Osteoblast (primary cell): ENCODE data around the gene AADACL3. TPM values are rescaled to one million over a fixed set of nuclear protein-coding genes. Genes with fewer than 3 reads are reported as not detected.

Source experiments
- DNase-seq: peaks from one replicate; pipeline ENCODE4 v3.0.0; 2011; ENCODE audit warnings: low spot score, mixed read lengths; ENCODE audit not compliant: insufficient read length; ENCODE audit errors: missing footprints
- H2AFZ ChIP-seq: 2 replicates; pipeline ENCODE4 v1.6.0; 2011; ENCODE audit warnings: mild to moderate bottlenecking, low read length
- H3K27ac ChIP-seq: 2 replicates; pipeline ENCODE4 v1.5.1; 2011; ENCODE audit warnings: mild to moderate bottlenecking, low read depth, low read length, moderate library complexity
- H3K27me3 ChIP-seq: 2 replicates; pipeline ENCODE4 v1.6.0; 2012; ENCODE audit warnings: mild to moderate bottlenecking, control low read depth, inconsistent platforms, low read length, moderate library complexity; ENCODE audit not compliant: insufficient read depth
- H3K36me3 ChIP-seq: 2 replicates; pipeline ENCODE4 v1.5.1; 2011; ENCODE audit warnings: mild to moderate bottlenecking, low read length, control low read depth, moderate library complexity; ENCODE audit not compliant: insufficient read depth
- H3K4me1 ChIP-seq: 2 replicates; pipeline ENCODE4 v1.5.1; 2011; ENCODE audit warnings: mild to moderate bottlenecking, low read length, control low read depth, moderate library complexity; ENCODE audit not compliant: insufficient read depth
- H3K4me2 ChIP-seq: 2 replicates; pipeline ENCODE4 v1.6.0; 2011; ENCODE audit warnings: mild to moderate bottlenecking, low read length; ENCODE audit not compliant: insufficient read depth
- H3K4me3 ChIP-seq: fragments of 200-600 bp; sonication (generic); 3 replicates; pipeline ENCODE4 v1.5.1; 2012; ENCODE audit warnings: mild to moderate bottlenecking, low read length, inconsistent platforms; ENCODE audit not compliant: insufficient read depth
- H3K79me2 ChIP-seq: 2 replicates; pipeline ENCODE4 v1.6.0; 2012; ENCODE audit warnings: mild to moderate bottlenecking, low read length, control low read depth, inconsistent platforms; ENCODE audit not compliant: insufficient read depth
- H3K9me3 ChIP-seq: 2 replicates; pipeline ENCODE4 v1.5.1; 2011; ENCODE audit warnings: low read depth, low read length, control low read depth
- H4K20me1 ChIP-seq: 2 replicates; pipeline ENCODE4 v1.6.0; 2012; ENCODE audit warnings: mild to moderate bottlenecking, low read length, control low read depth; ENCODE audit not compliant: insufficient read depth
- total RNA-seq: library from RNA; depleted of rRNA; stranded (reverse); fragments of >200 nt; gene quantifications from 2 replicates; pipeline ENCODE4 v1.2.3, GENCODE V29; 2012
- TF ChIP-seq, protein P1 (sequence below): IDR thresholded peaks from 2 replicates; pipeline ENCODE4 v1.5.1; 2011; ENCODE audit warnings: mild to moderate bottlenecking, low read depth, low read length, moderate library complexity; ENCODE audit errors: extremely low read depth

AADACL3 gene
- total RNA-seq, 1 donor, result not detected

DNA sequence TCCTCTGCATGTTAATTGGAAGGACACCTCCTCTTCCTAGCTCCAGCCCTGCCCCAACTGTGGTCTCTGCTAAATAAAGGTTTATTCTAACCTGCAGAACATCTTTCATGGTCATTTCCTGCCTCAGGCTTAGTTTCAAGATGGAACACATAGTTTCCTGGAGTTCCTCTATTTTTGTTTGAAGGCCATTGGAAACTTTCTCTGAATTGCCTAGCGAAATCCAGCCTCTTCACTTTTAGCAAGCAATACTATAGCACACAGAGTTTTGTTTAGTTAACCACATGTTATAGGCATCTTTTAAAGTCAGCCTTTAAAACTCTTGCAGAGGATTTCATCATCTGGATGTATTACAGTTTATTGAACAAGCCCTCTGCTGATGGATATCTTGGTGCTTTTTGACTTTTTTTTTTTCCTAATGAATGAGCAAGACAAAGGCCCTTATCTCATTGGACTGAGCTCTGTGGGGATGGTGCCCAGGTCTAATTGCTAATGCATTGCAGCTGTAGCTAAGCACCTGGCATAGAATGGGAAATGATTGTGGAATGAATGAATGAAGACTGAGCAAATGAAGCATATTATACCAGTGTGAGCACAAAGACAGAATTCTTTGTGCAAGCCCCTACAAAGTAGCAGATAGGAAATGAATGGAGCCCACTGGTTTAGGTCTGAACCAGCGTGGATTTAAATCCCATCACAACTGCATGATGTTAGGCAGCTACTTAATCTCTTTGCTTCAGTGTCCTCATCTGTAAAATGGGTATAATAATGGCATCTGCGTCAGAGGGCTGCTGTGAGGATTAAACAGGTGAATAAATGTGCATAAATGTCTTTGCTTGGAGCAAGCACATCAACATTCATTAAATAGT lies 29.4 kb downstream of the AADACL3 start:
- H3K27me3 ChIP-seq, result no peaks in the 10 kb centered on the region
- no peak overlapping the region for H3K27ac ChIP-seq
- no peaks in the 10 kb centered on the region for H3K9me3 ChIP-seq
- H2AFZ ChIP-seq, result no peak overlapping the region
- no peak overlapping the region for H3K4me3 ChIP-seq
- no peaks in the 10 kb centered on the region for H3K79me2 ChIP-seq
- H4K20me1 ChIP-seq, result no peaks in the 10 kb centered on the region
- TF ChIP-seq, protein P1, sequence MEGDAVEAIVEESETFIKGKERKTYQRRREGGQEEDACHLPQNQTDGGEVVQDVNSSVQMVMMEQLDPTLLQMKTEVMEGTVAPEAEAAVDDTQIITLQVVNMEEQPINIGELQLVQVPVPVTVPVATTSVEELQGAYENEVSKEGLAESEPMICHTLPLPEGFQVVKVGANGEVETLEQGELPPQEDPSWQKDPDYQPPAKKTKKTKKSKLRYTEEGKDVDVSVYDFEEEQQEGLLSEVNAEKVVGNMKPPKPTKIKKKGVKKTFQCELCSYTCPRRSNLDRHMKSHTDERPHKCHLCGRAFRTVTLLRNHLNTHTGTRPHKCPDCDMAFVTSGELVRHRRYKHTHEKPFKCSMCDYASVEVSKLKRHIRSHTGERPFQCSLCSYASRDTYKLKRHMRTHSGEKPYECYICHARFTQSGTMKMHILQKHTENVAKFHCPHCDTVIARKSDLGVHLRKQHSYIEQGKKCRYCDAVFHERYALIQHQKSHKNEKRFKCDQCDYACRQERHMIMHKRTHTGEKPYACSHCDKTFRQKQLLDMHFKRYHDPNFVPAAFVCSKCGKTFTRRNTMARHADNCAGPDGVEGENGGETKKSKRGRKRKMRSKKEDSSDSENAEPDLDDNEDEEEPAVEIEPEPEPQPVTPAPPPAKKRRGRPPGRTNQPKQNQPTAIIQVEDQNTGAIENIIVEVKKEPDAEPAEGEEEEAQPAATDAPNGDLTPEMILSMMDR, result no peak
- H3K4me1 ChIP-seq, result no peaks in the 10 kb centered on the region
- no peak overlapping the region for H3K4me2 ChIP-seq
- no peaks in the 10 kb centered on the region for H3K36me3 ChIP-seq
- no peak for DNase-seq

DNA sequence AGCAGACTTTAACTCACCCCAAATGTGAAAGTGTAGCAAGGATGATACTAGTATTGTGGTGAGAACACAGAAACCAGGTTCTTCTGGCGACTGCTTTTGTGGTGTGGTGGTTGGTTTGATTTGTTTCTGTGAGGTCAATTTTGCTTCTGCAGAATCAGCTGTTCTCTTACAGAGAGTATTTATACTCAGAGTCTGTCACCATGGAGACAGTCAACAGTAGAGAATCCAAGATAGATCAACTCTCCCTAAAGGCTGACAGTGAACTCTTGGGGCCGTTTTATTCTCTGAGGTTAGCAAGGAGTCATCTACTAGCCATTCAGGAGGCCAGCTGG lies 30.0 kb downstream of the AADACL3 start, which contains the start of gene CFAP107:
Gene CFAP107, plus strand, starts transcription at position 209 of the 332 bp plus-strand sequence. CDS start 231 bp downstream, outside the sequence.
- H3K4me3 ChIP-seq, result no peak within 1 kb of the TSS
- H4K20me1 ChIP-seq, result no peaks in the 10 kb centered on the region
- H3K27me3 ChIP-seq, result no peaks in the 10 kb centered on the region
- no peak within 1 kb of the TSS for H2AFZ ChIP-seq
- H3K36me3 ChIP-seq, result no peaks in the 10 kb centered on the region
- H3K27ac ChIP-seq, result no peak within 1 kb of the TSS
- no peaks in the 10 kb centered on the region for H3K4me1 ChIP-seq
- DNase-seq, result no peak
- TF ChIP-seq, protein P1, result no peak
- no peak within 1 kb of the TSS for H3K4me2 ChIP-seq
- no peaks in the 10 kb centered on the region for H3K79me2 ChIP-seq
- no peaks in the 10 kb centered on the region for H3K9me3 ChIP-seq

DNA sequence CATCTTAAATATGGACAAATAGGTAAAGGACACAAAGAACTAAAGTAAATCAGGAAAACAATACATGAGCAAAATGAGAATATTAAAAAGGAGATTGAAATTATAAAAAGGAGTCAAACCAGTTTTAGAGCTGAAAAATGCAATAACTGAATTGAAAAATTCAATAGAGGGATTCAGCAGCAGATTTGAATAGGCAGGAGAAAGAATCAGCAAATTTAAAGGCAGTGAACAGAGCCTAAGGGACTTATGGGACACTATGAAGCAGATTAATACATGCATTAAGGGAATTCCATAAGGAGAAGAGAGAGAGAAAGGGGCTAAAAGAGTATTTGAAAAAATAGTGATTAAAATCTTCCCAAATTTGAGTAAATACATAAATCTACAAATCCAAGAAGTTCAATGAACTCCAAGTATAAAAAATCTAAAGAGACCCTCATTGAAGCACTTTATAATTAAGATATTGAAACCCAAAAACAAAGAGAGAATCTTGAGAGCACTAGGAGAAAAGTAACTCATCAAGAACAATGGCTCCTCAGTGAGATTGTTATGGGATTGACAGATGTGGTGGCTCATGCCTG lies 33.0 kb downstream of the AADACL3 start:
- Histone ChIP-seq H3K4me3 (no peak overlapping the region), H3K9me3 (no peaks in the 10 kb centered on the region), H4K20me1 (no peaks in the 10 kb centered on the region), H3K36me3 (no peaks in the 10 kb centered on the region), H3K4me1 (no peaks in the 10 kb centered on the region), H2AFZ (no peak overlapping the region), H3K79me2 (no peaks in the 10 kb centered on the region), H3K27ac (no peak overlapping the region), H3K4me2 (no peak overlapping the region), H3K27me3 (no peaks in the 10 kb centered on the region)
- DNase-seq, result no peak
- TF ChIP-seq, protein P1, result no peak

DNA sequence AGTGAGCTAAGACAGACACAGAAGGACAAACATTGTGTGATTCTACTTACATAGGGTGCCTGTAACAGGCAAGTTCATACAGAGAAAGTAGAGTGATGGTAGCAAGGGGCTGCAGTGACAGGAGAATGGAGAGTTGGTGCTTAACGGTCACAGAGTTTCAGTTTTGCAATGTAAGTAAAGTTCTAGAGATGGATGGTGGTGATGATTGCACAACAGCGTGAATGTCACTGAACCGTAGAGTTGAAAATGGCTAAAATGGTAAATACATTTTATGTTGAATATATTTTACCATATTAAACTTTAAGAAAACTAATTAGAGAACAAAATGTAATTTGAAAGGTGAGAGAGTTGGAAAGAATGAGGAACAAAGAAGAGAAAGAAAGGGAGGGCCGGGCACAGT lies 38.8 kb downstream of the AADACL3 start:
- DNase-seq, result no peak
- Histone ChIP-seq H2AFZ (no peak overlapping the region), H3K4me3 (no peak overlapping the region), H3K27me3 (no peaks in the 10 kb centered on the region), H3K27ac (no peak overlapping the region), H3K9me3 (no peaks in the 10 kb centered on the region), H3K4me1 (no peaks in the 10 kb centered on the region), H3K4me2 (no peak overlapping the region), H3K79me2 (no peaks in the 10 kb centered on the region), H4K20me1 (no peaks in the 10 kb centered on the region), H3K36me3 (no peaks in the 10 kb centered on the region)
- TF ChIP-seq, protein P1, result no peak
